ENCODE data around the gene OR10J1. TPM values are rescaled to one million over a fixed set of nuclear protein-coding genes. Genes with fewer than 3 reads are reported as not detected.

The OR10J1 gene
- total RNA-seq, 6 experiments from 2014 or later: not detected

DNA sequence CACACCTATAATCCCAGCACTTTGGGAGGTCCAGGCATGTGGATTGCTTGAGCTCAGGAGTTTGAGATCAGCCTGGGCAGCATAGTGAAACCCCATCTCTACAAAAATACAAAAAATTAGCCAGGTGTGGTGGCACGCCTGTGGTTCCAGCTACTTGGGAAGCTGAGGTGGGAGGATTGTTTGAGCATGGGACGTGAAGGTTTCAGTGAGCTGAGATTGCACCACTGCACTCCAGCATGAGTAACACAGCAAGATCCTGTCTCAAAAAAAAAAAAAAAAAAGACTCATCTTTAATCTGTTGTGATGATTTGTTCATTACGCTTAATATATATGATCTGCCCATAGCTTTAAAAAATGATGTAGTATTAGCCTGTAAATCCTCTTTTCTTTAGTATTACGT is 44.0 kb downstream of the OR10J1 start:
- TF ChIP-seq, protein P1, sequence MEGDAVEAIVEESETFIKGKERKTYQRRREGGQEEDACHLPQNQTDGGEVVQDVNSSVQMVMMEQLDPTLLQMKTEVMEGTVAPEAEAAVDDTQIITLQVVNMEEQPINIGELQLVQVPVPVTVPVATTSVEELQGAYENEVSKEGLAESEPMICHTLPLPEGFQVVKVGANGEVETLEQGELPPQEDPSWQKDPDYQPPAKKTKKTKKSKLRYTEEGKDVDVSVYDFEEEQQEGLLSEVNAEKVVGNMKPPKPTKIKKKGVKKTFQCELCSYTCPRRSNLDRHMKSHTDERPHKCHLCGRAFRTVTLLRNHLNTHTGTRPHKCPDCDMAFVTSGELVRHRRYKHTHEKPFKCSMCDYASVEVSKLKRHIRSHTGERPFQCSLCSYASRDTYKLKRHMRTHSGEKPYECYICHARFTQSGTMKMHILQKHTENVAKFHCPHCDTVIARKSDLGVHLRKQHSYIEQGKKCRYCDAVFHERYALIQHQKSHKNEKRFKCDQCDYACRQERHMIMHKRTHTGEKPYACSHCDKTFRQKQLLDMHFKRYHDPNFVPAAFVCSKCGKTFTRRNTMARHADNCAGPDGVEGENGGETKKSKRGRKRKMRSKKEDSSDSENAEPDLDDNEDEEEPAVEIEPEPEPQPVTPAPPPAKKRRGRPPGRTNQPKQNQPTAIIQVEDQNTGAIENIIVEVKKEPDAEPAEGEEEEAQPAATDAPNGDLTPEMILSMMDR (IDR thresholded peaks at IDR 0.05): no peak
- H3K36me3 Mint-ChIP-seq (ENCODE audit: low read depth): no peaks in the 10 kb centered on the region
- H3K9me3 Mint-ChIP-seq: no peaks in the 10 kb centered on the region; the same call in 1 of the 2 replicates
- no peak for DNase-seq
- H3K27me3 Mint-ChIP-seq (ENCODE audit: insufficient read depth): no peaks in the 10 kb centered on the region; the same call in 1 of the 2 replicates
- H3K27ac Mint-ChIP-seq: no peak overlapping the region
- H3K4me1 Mint-ChIP-seq (ENCODE audit: low read depth): peaks cover 64% of the 10 kb centered on the region
- H3K4me3 Mint-ChIP-seq: no peak overlapping the region; the same call in 1 of the 2 replicates

Other genes starting within 250 kb of the OR10J1 start
- not detected for gene ACKR1, start 234.8 kb upstream of the OR10J1 start, total RNA-seq (2021; fragmentation: NEBNext Ultra II Directional; extraction: Animal tissue kit (Norgen Biotek cat#: 25700))
- gene FCER1A, start 137.4 kb upstream of the OR10J1 start, total RNA-seq (2021; fragmentation: NEBNext Ultra II Directional; extraction: Animal tissue kit (Norgen Biotek cat#: 25700)): not detected
- gene OR10J4, start 7.5 kb upstream of the OR10J1 start, total RNA-seq (2021; fragmentation: NEBNext Ultra II Directional; extraction: Animal tissue kit (Norgen Biotek cat#: 25700)): not detected
- not detected for gene OR10J5, start 96.3 kb downstream of the OR10J1 start, total RNA-seq (2021; fragmentation: NEBNext Ultra II Directional; extraction: Animal tissue kit (Norgen Biotek cat#: 25700))
- not detected for gene APCS, start 148.1 kb downstream of the OR10J1 start, total RNA-seq (2021; fragmentation: NEBNext Ultra II Directional; extraction: Animal tissue kit (Norgen Biotek cat#: 25700))

All from HFFc6 (cell line).